ENCODE measurements around the gene COMT. TPM values are rescaled to one million over a fixed set of nuclear protein-coding genes. Genes with fewer than 3 reads are reported as not detected.
"Not testable (repeated sequence)": the region's sequence is repeated elsewhere in the genome, so short reads cannot be mapped to it uniquely, and the experiment has no call there.

COMT gene
- total RNA-seq, 1 donor: 50.4 TPM

DNA sequence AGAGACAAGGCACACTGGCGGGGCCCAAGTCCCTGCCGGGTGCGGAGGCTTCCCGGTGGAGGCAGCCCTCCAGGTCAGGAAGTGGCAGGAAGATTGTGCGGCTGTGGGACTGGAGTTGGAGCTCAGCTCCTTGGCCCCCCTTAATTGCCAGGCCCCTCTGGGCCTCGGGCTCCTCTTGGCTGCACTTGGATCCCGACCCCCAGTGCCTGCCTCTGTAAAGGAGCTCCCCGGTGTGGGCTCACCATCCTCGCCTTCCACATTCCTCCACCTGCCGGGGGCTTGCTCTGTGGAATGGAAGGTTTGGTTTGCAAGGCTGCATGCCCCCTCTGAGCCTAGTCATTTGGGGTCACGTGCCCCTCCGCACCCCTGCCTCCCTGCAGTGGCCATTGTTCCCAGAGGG is 38.1 kb upstream of the COMT start:
- no peaks in the 10 kb centered on the region for H3K4me1 ChIP-seq (ENCODE audit: insufficient read depth, low read length)
- H3K4me3 ChIP-seq (ENCODE audit: low read length): no peak overlapping the region
- no peaks in the 10 kb centered on the region for H3K9me3 ChIP-seq (ENCODE audit: low read depth, low read length)
- H3K27me3 ChIP-seq (ENCODE audit: insufficient read depth, low read length): no peaks in the 10 kb centered on the region

GRCh38 chr22:19904174-19904856 is 37.3 kb upstream of the COMT start:
- Histone ChIP-seq H3K4me3 (ENCODE audit: low read length) (no peak overlapping the region), H3K4me1 (ENCODE audit: insufficient read depth, low read length) (no peaks in the 10 kb centered on the region), H3K27me3 (ENCODE audit: insufficient read depth, low read length) (no peaks in the 10 kb centered on the region), H3K9me3 (ENCODE audit: low read depth, low read length) (no peaks in the 10 kb centered on the region)

GRCh38 chr22:19904935-19905334 is 36.6 kb upstream of the COMT start:
- H3K4me1 ChIP-seq (ENCODE audit: insufficient read depth, low read length): no peaks in the 10 kb centered on the region
- H3K4me3 ChIP-seq (ENCODE audit: low read length): no peak overlapping the region
- no peaks in the 10 kb centered on the region for H3K27me3 ChIP-seq (ENCODE audit: insufficient read depth, low read length)
- H3K9me3 ChIP-seq (ENCODE audit: low read depth, low read length): no peaks in the 10 kb centered on the region

- Histone ChIP-seq H3K4me1 (ENCODE audit: insufficient read depth, low read length) (no peaks in the 10 kb centered on the region), H3K4me3 (ENCODE audit: low read length) (no peak overlapping the region)
Observed at GRCh38 chr22:19905347-19906276, 36.0 kb upstream of the COMT start.

DNA sequence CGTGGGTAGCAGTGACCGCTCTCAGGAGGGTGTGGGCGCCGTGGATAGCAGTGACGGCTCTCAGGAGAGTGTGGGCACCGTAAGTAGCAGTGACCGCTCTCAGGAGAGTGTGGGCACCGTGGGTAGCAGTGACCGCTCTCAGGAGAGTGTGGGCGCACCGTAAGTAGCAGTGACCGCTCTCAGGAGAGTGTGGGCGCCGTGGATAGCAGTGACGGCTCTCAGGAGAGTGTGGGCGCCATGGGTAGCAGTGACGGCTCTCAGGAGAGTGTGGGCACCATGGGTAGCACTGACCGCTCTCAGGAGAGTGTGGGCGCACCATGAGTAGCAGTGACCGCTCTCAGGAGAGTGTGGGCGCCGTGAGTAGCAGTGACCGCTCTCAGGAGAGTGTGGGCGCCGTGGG is 34.7 kb upstream of the COMT start:
- H3K27me3 ChIP-seq (ENCODE audit: insufficient read depth, low read length); H3K4me3 ChIP-seq (ENCODE audit: low read length); H3K4me1 ChIP-seq (ENCODE audit: insufficient read depth, low read length); H3K9me3 ChIP-seq (ENCODE audit: low read depth, low read length): not testable (repeated sequence)

More at GRCh38 chr22:19905347-19906276, 36.0 kb upstream of the COMT start:
- Histone ChIP-seq H3K9me3 (ENCODE audit: low read depth, low read length) (no peaks in the 10 kb centered on the region), H3K27me3 (ENCODE audit: insufficient read depth, low read length) (no peaks in the 10 kb centered on the region)

DNA sequence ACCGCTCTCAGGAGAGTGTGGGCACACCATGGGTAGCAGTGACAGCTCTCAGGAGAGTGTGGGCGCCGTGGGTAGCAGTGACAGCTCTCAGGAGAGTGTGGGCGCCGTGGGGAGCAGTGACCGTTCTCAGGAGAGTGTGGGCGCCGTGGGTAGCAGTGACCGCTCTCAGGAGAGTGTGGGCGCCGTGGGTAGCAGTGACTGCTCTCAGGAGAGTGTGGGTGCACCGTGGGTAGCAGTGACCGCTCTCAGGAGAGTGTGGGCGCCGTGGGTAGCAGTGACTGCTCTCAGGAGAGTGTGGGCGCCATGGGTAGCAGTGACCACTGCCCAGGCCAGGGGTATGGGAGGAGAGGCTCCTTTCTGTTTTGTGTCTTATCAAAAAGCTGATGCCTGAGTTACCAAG is 33.7 kb upstream of the COMT start:
- H3K4me3 ChIP-seq (ENCODE audit: low read length); H3K9me3 ChIP-seq (ENCODE audit: low read depth, low read length); H3K4me1 ChIP-seq (ENCODE audit: insufficient read depth, low read length); H3K27me3 ChIP-seq (ENCODE audit: insufficient read depth, low read length): not testable (repeated sequence)

DNA sequence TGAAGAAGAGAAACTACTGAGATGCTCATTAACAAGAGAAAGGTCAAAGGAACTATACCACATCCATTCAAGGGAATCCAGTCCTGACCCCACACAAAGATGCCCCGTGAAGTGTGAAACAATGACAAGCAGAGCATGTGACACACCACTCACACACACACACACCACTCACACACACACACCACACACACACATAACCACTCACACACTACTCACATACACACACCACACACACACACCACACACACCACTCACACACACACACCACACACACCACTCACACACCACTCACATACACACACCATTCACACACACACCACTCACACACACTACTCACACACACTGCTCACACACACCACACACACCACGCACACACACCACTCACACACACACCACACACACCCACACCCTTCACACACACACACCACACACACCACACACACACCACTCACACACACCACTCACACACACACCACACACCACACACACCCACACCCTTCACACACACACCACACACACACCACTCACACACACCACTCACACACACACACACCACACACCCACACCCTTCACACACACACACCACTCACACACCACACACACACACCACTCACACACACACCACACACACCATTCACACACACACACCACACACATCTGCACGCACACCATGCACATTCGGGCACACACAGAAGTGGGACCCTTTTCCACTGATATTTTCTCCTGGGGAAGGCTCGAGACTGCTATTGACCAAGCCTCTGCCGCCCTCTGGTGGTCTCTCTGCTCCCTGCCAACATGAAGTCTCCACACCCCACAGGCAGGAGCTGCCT is 32.0 kb upstream of the COMT start:
- Histone ChIP-seq H3K4me3 (ENCODE audit: low read length) (no peak overlapping the region), H3K4me1 (ENCODE audit: insufficient read depth, low read length) (no peaks in the 10 kb centered on the region), H3K9me3 (ENCODE audit: low read depth, low read length) (no peaks in the 10 kb centered on the region), H3K27me3 (ENCODE audit: insufficient read depth, low read length) (no peaks in the 10 kb centered on the region)

DNA sequence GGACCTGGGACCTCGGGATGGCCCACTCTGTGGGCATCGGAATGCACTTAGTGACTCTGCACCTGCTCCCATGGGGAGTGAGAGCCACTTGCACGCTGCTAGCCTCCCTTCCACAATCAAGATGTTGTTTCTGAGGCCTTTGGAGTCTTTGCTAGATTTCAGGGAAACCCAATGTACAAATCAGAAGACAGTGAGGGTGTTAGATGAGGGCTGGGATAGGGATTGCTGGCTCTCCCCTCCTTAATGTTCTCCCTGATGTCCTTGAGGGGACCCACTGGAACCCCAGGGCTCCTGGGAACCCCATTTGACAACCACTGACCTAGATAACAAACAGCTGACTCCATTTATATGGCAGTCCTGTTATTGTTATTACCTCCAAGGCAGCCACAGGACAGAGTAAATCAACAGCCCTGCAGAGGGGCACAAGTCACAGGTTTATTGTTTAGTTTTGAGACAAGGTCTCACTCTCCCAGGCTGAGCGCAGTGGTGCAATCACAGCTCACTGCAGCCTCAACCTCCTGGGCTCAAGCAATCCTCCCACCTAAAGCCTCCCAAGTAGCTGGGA is 31.3 kb upstream of the COMT start:
- Histone ChIP-seq H3K4me1 (ENCODE audit: insufficient read depth, low read length) (no peaks in the 10 kb centered on the region), H3K27me3 (ENCODE audit: insufficient read depth, low read length) (no peaks in the 10 kb centered on the region), H3K4me3 (ENCODE audit: low read length) (no peak overlapping the region)

DNA sequence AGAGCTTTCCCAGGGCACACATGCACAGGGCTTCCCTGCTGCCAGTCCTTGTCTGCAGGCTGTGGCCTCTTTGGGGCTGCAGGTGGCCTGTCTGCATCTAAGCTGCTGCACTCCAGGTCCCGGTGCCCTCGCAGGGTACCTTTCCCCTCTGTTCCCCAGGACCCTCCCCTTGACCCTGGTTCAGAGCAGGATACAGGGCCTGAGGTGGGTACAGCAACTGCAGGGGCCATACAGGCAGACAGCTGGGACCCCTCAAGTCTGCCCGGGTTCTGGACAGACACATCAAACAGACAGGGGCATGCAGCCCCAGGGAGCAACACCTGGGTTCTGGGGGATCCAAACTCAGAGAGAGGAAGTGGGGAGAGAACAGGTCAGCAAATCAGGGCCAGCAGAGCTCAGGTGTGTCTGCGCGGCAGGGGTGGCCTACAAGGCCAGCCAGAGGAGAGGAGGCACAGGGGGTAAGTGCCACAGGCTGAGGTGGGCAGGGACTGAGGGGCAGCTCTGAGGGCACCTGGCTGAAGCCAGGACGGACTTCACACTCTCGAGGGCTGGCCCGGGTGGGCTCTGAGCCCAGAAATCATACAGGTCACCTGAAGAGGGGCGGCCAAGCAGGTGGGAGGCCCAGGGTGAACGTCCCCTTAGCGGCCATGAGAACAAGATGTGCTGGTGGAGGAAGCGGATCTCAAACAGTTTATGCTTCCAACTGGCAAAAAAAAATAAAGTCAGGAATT is 29.9 kb upstream of the COMT start:
- Histone ChIP-seq H3K27me3 (ENCODE audit: insufficient read depth, low read length) (no peaks in the 10 kb centered on the region), H3K4me1 (ENCODE audit: insufficient read depth, low read length) (no peaks in the 10 kb centered on the region), H3K9me3 (ENCODE audit: low read depth, low read length) (no peaks in the 10 kb centered on the region), H3K4me3 (ENCODE audit: low read length) (no peak overlapping the region)

More for the DNA sequence above, 31.3 kb upstream of the COMT start:
- H3K9me3 ChIP-seq (ENCODE audit: low read depth, low read length): no peaks in the 10 kb centered on the region

GRCh38 chr22:19912271-19912999 is 29.1 kb upstream of the COMT start:
- H3K9me3 ChIP-seq (ENCODE audit: low read depth, low read length): no peaks in the 10 kb centered on the region
- no peak overlapping the region for H3K4me3 ChIP-seq (ENCODE audit: low read length)
- H3K27me3 ChIP-seq (ENCODE audit: insufficient read depth, low read length): no peaks in the 10 kb centered on the region
- no peaks in the 10 kb centered on the region for H3K4me1 ChIP-seq (ENCODE audit: insufficient read depth, low read length)

GRCh38 chr22:19913337-19913936 is 28.1 kb upstream of the COMT start:
- Histone ChIP-seq H3K4me1 (ENCODE audit: insufficient read depth, low read length) (no peaks in the 10 kb centered on the region), H3K4me3 (ENCODE audit: low read length) (no peak overlapping the region), H3K9me3 (ENCODE audit: low read depth, low read length) (no peaks in the 10 kb centered on the region), H3K27me3 (ENCODE audit: insufficient read depth, low read length) (no peaks in the 10 kb centered on the region)

DNA sequence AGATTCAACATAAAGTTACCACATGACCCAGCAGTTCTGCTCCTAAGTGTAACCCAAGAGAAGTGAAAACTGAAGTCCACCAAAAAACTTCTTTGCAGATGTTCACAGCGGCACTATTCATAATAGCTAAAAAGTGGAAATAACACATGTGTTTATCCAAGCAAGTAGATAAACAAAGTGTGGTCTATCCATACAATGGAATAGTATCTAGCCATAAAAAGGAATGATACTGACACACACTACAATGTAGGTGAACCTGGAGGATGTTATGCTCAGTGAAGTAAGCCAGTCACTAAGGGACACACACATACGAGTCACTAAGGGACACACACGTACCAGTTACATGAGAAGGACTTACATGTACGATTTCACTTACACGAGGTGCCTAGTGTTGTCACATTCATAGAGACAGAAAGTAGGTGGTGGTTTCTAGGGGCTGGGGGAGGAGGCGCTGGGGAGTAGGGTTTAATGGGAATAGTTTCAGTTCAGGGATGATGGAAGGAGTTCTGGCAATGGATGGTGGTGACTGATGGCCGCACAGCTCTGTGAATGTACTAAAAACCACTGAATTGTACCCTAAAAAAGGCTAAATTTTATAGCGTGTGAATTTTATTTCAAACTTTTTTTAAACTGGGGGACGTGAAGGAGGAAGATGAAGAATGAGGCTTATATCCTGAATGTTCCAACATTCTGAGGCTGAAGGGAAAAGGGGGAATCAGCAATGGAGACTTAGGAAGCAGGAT is 27.2 kb upstream of the COMT start:
- H3K4me1 ChIP-seq (ENCODE audit: insufficient read depth, low read length): no peaks in the 10 kb centered on the region
- no peaks in the 10 kb centered on the region for H3K9me3 ChIP-seq (ENCODE audit: low read depth, low read length)
- H3K4me3 ChIP-seq (ENCODE audit: low read length): no peak overlapping the region
- no peaks in the 10 kb centered on the region for H3K27me3 ChIP-seq (ENCODE audit: insufficient read depth, low read length)
